Esophagus squamous epithelium (tissue), 5 donors: Measurements from ENCODE around the gene GALNTL6. TPM values are rescaled to one million over a fixed set of nuclear protein-coding genes. Genes with fewer than 3 reads are reported as not detected.

Experiments
- DNase-seq: peaks from one replicate; lab custom pipeline; 2025; lab: John Stamatoyannopoulos, UW
- H3K27ac ChIP-seq, 4 donors: fragments of 200-600 bp; sonication (generic); one replicate each; pipeline ENCODE4 v1.5.1; 2016 to 2019; ENCODE audit warnings: mild to moderate bottlenecking in 1 of 4
- H3K27me3 ChIP-seq, 4 donors: fragments of 200-600 bp; sonication (generic); 1 replicate in 3 of 4; 2 replicates in 1 of 4; pipeline versions ENCODE4 v1.5.1 to v1.6.0; 2017 to 2021; ENCODE audit warnings: antibody characterized with exemption in 1 of 4
- H3K36me3 ChIP-seq, 3 donors: fragments of 200-600 bp; sonication (generic); one replicate each; pipeline ENCODE4 v1.5.1; 2016 to 2019
- H3K4me1 ChIP-seq, 3 donors: fragments of 200-600 bp; sonication (generic); one replicate each; pipeline ENCODE4 v1.5.1; 2017 to 2019
- H3K4me3 ChIP-seq, 4 donors: fragments of 200-600 bp; sonication (generic); 1 replicate in 3 of 4; 2 replicates in 1 of 4; pipeline ENCODE4 v1.5.1; 2016 to 2019; ENCODE audit warnings: mild to moderate bottlenecking in 2 of 4, moderate library complexity in 1 of 4
- H3K9me3 ChIP-seq, 3 donors: fragments of 200-600 bp; sonication (generic); one replicate each; pipeline ENCODE4 v1.5.1; 2016 to 2019
- POLR2A ChIP-seq, 4 donors: fragments of 450-650 bp; IDR thresholded peaks; one replicate each; pipeline ENCODE4 v1.6.1; 2017; ENCODE audit warnings: antibody characterized with exemption in 4 of 4, mild to moderate bottlenecking in 4 of 4, moderate library complexity in 3 of 4
- WGBS, 2 donors: methylation state at CpG; one replicate each; pipeline ENCODE4 v1.1.5; 2018; 5-methylcytosine and 5-hydroxymethylcytosine counted together
- intact Hi-C: fragments of 100-400 bp; cut with DNase I; formaldehyde crosslinking; loops from one replicate; pipeline ENCODE4 v1.15.0; 2022
- total RNA-seq, 4 donors: library from RNA; depleted of rRNA; stranded (reverse); fragments of >200 nt; gene quantifications; one replicate each; pipeline ENCODE4 v1.1.0, GENCODE V29; 2016
- TF ChIP-seq, protein P1 (sequence below), 6 experiments: fragments of 450-650 bp in 4 of 6; fragments of 200-600 bp in 2 of 6; sonication (generic) in 2 of 6; IDR thresholded peaks; one replicate each; pipeline ENCODE4 v1.5.1; 2016 to 2019; ENCODE audit warnings: antibody characterized with exemption in 6 of 6, mild to moderate bottlenecking in 4 of 6, moderate library complexity in 4 of 6
- donor health status: DM: yes; HTN: yes; CAD: no.

Gene GALNTL6
- total RNA-seq, 4 donors from 2014 or later: 0.12 TPM; not detected in 3

DNA sequence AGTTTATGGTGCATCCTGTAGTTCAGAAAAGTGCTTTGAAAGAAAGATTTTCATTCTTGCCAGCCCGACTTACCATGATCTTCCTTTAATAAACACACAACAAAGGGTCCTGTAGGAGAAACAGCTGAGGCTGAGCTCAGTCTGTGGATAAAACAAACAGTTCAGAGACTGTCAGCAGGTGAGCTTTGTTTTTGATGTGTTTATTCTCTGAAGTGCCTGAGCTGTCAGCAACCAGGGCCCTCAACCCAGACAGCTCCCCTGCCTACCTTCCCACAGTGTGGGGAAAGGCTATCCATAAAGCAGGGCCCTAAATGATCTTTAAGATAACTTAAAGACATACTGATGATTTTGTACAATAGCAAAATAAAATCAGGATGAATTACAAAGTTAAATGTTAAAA is 896.2 kb downstream of the GALNTL6 start:
- TF ChIP-seq POLR2A (IDR thresholded peaks at IDR 0.05): no peak
- TF ChIP-seq, protein P1, sequence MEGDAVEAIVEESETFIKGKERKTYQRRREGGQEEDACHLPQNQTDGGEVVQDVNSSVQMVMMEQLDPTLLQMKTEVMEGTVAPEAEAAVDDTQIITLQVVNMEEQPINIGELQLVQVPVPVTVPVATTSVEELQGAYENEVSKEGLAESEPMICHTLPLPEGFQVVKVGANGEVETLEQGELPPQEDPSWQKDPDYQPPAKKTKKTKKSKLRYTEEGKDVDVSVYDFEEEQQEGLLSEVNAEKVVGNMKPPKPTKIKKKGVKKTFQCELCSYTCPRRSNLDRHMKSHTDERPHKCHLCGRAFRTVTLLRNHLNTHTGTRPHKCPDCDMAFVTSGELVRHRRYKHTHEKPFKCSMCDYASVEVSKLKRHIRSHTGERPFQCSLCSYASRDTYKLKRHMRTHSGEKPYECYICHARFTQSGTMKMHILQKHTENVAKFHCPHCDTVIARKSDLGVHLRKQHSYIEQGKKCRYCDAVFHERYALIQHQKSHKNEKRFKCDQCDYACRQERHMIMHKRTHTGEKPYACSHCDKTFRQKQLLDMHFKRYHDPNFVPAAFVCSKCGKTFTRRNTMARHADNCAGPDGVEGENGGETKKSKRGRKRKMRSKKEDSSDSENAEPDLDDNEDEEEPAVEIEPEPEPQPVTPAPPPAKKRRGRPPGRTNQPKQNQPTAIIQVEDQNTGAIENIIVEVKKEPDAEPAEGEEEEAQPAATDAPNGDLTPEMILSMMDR (IDR thresholded peaks at IDR 0.05): no peak
- intact Hi-C loops: no loop called here
- Histone ChIP-seq H3K4me3 (no peak overlapping the region), H3K27ac (no peak overlapping the region), H3K27me3 (no peaks in the 10 kb centered on the region), H3K4me1 (no peaks in the 10 kb centered on the region), H3K36me3 (no peaks in the 10 kb centered on the region), H3K9me3 (peaks cover 0 to 14% (median 0%) of the 10 kb centered on the region in 3 donors)
- no peak for DNase-seq
- 13 to 18% methylated on average over 1 of the region's 1 CpG for WGBS, 2 donors

GRCh38 chr4:172716291-172716690 is 903.1 kb downstream of the GALNTL6 start:
- H3K27ac ChIP-seq: no peak overlapping the region
- H3K27me3 ChIP-seq: no peaks in the 10 kb centered on the region
- H3K4me3 ChIP-seq: no peak overlapping the region
- H3K4me1 ChIP-seq: no peaks in the 10 kb centered on the region
- H3K9me3 ChIP-seq: no peaks in the 10 kb centered on the region
- no peak for TF ChIP-seq POLR2A (IDR thresholded peaks at IDR 0.05)
- TF ChIP-seq, protein P1 (IDR thresholded peaks at IDR 0.05): no peak
- WGBS, 2 donors: 58 to 65% methylated on average over 9 of the region's 9 CpGs
- intact Hi-C loops: no loop called here
- DNase-seq: no peak
- no peaks in the 10 kb centered on the region for H3K36me3 ChIP-seq

DNA sequence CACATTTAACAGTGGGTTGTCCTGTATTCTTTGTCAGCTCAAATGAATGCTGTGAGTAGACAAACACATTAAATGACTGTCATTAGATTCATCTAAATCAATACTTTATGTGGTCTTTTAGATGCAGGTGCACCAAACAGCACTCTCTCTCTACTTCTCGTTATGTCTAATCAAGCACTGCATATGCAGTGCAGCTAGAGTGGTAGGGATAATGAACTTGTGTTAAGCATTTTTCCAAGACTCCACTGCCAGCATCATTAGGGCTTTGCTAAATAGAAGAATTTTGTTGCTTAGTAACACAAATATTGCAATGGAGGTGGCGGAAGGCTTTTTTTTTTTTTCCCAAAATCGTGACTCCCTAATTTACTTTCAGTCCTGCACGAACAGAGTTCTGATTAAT is 908.5 kb downstream of the GALNTL6 start:
- no peak overlapping the region for H3K4me3 ChIP-seq
- intact Hi-C loops: no loop called here

DNA sequence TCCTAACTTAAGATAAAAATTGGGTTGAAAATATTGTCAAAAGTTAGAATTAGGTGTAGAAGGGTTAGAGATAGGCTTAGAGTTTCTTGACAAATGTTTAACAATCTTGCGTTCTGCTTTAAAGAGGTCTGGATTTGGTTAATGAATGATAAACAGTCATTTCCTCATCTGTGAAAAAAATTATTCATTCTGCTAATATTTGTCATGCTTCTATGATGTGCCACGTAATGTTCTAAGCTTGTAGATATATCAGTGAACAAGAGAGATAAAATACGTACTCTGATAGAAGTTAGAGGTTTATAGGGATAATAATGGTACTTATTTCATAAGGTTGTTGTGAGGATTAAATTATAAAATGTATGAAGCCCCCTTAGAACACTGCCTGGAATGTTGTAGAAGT is 912.4 kb downstream of the GALNTL6 start:
- Histone ChIP-seq H3K9me3 (no peaks in the 10 kb centered on the region), H3K27me3 (no peaks in the 10 kb centered on the region), H3K4me1 (no peaks in the 10 kb centered on the region), H3K4me3 (no peak overlapping the region), H3K36me3 (no peaks in the 10 kb centered on the region), H3K27ac (no peak overlapping the region)
- 48 to 53% methylated on average over 3 of the region's 3 CpGs for WGBS, 2 donors
- TF ChIP-seq, protein P1 (IDR thresholded peaks at IDR 0.05): no peak
- TF ChIP-seq POLR2A (IDR thresholded peaks at IDR 0.05): no peak
- no peak for DNase-seq
- intact Hi-C loops: no loop called here

More for the DNA sequence above, 908.5 kb downstream of the GALNTL6 start:
- Histone ChIP-seq H3K9me3 (no peaks in the 10 kb centered on the region), H3K36me3 (no peaks in the 10 kb centered on the region), H3K4me1 (no peaks in the 10 kb centered on the region), H3K27me3 (no peaks in the 10 kb centered on the region), H3K27ac (no peak overlapping the region)
- TF ChIP-seq, protein P1 (IDR thresholded peaks at IDR 0.05): no peak
- TF ChIP-seq POLR2A (IDR thresholded peaks at IDR 0.05): no peak
- 23 to 45% methylated on average over 4 of the region's 4 CpGs for WGBS, 2 donors
- no peak for DNase-seq

GRCh38 chr4:172726001-172726423 is 912.8 kb downstream of the GALNTL6 start:
- H3K9me3 ChIP-seq: no peaks in the 10 kb centered on the region
- 43 to 55% methylated on average over 14 to 15 of the region's 15 CpGs for WGBS, 2 donors
- no peak overlapping the region for H3K4me3 ChIP-seq
- intact Hi-C loops: no loop called here
- H3K27ac ChIP-seq: no peak overlapping the region
- no peak for TF ChIP-seq POLR2A (IDR thresholded peaks at IDR 0.05)
- TF ChIP-seq, protein P1 (IDR thresholded peaks at IDR 0.05): no peak
- DNase-seq: no peak
- H3K36me3 ChIP-seq: no peaks in the 10 kb centered on the region
- H3K27me3 ChIP-seq: no peaks in the 10 kb centered on the region
- H3K4me1 ChIP-seq: no peaks in the 10 kb centered on the region
